OCI-LY1 (cell line): ENCODE data around the gene CD48.

Experiments used
- CTCF ChIP-seq: fragments of 200-600 bp; sonication (generic), shearing (Covaris generic); IDR thresholded peaks from 2 replicates; pipeline ENCODE4 v1.5.1; 2017; ENCODE audit warnings: mild to moderate bottlenecking, antibody characterized with exemption, low read length, moderate library complexity, mixed read lengths
- EZH2 ChIP-seq: fragments of 200-600 bp; sonication (generic), shearing (Covaris generic); IDR thresholded peaks from 2 replicates; pipeline ENCODE4 v1.8.0; 2017; ENCODE audit warnings: borderline replicate concordance, mixed run types, mild to moderate bottlenecking, antibody characterized with exemption, low read length, moderate library complexity, mixed read lengths

- TF ChIP-seq CTCF (no peak), EZH2 (no peak)
Measured at GRCh38 chr1:160634543-160635491, 76.8 kb downstream of the CD48 start.
